PC-3 (cell line): ENCODE data around the gene COL9A1. TPM values are rescaled to one million over a fixed set of nuclear protein-coding genes. Genes with fewer than 3 reads are reported as not detected.
A peak's percentile ranks its signal among the peaks of the same experiment; 100 is the strongest.

Experiments used
- ATAC-seq: fragments of 200-7000 bp; cut with Tn5 transposase; 2 replicates; pipeline ENCODE4 v1.9.1; 2020; ENCODE audit warnings: mild to moderate bottlenecking, moderate library complexity
- BruUV-seq: library from RNA; stranded (reverse); fragments of 400-500 nt; replicated peaks from 2 replicates; lab custom pipeline; 2021; lab: Mats Ljungman, UMichigan
- CTCF ChIA-PET: fragments of 300-600 bp; sonication (Branson Sonifier 250); formaldehyde crosslinking; loops from one replicate; lab custom pipeline; 2022; ENCODE audit warnings: antibody characterized with exemption; lab: Charles Lee
- POLR2A ChIA-PET: fragments of 300-600 bp; sonication (Branson Sonifier 250); formaldehyde crosslinking; loops from one replicate; lab custom pipeline; 2022; ENCODE audit warnings: antibody characterized with exemption; ENCODE audit not compliant: unreplicated experiment; lab: Charles Lee
- DNase-seq: peaks from one replicate; pipeline ENCODE4 v3.0.0-alpha.2; 2015
- H2AFZ ChIP-seq: fragments of 300-600 bp; sonication (generic); 2 replicates; pipeline ENCODE4 v1.6.0; 2016; ENCODE audit warnings: antibody characterized with exemption, low read length
- H3F3A ChIP-seq: fragments of 300-600 bp; sonication (generic); one replicate; pipeline ENCODE4 v1.6.0; 2017; ENCODE audit warnings: antibody characterized with exemption, low read length, control low read depth, mild to moderate bottlenecking; ENCODE audit not compliant: unreplicated experiment
- H3K27ac ChIP-seq: fragments of 300-600 bp; sonication (generic); 2 replicates; pipeline ENCODE4 v1.5.1; 2016; ENCODE audit warnings: mild to moderate bottlenecking, low read length
- H3K27me3 ChIP-seq: fragments of 300-600 bp; sonication (generic); 2 replicates; pipeline ENCODE4 v1.6.1; 2016; ENCODE audit warnings: low read length, mixed read lengths
- H3K36me3 ChIP-seq: fragments of 300-600 bp; sonication (generic); 2 replicates; pipeline ENCODE4 v1.6.1; 2016; ENCODE audit warnings: low read depth, mixed run types, low read length, mixed read lengths
- H3K4me1 ChIP-seq: fragments of 300-600 bp; sonication (generic); 2 replicates; pipeline ENCODE4 v1.5.1; 2016; ENCODE audit warnings: low read length; ENCODE audit not compliant: insufficient read depth
- H3K4me2 ChIP-seq: fragments of 300-600 bp; sonication (generic); 2 replicates; pipeline ENCODE4 v1.6.0; 2016; ENCODE audit warnings: low read length
- H3K4me3 ChIP-seq: fragments of 300-600 bp; sonication (generic); 2 replicates; pipeline ENCODE4 v1.5.1; 2016; ENCODE audit warnings: mild to moderate bottlenecking, low read length, mixed read lengths
- H3K79me2 ChIP-seq: fragments of 300-600 bp; sonication (generic); 2 replicates; pipeline ENCODE4 v1.6.1; 2017; ENCODE audit warnings: low read length, mixed read lengths
- H3K9ac ChIP-seq: fragments of 300-600 bp; sonication (generic); 2 replicates; pipeline ENCODE4 v1.6.0; 2016; ENCODE audit warnings: mild to moderate bottlenecking, low read length
- H3K9me2 ChIP-seq: fragments of 300-600 bp; sonication (generic); replicated peaks from 2 replicates; pipeline ENCODE4 v1.6.1; 2016; ENCODE audit warnings: mixed run types, low read length, mixed read lengths
- H3K9me3 ChIP-seq: fragments of 300-600 bp; sonication (generic); 2 replicates; pipeline ENCODE4 v1.6.1; 2016; ENCODE audit warnings: low read length, mixed read lengths
- H4K20me1 ChIP-seq: fragments of 300-600 bp; sonication (generic); 2 replicates; pipeline ENCODE4 v1.6.1; 2016; ENCODE audit warnings: low read length, mixed read lengths
- EZH2 ChIP-seq: fragments of 300-600 bp; sonication (generic); IDR thresholded peaks from one replicate; pipeline ENCODE4 v1.6.1; 2017; ENCODE audit warnings: antibody characterized with exemption, mild to moderate bottlenecking, low read length; ENCODE audit not compliant: unreplicated experiment
- EZH2phosphoT487 ChIP-seq: fragments of 300-600 bp; sonication (generic); IDR thresholded peaks from 2 replicates; pipeline ENCODE4 v1.6.1; 2018; ENCODE audit warnings: mild to moderate bottlenecking, antibody characterized with exemption, low read length, borderline replicate concordance
- intact Hi-C: fragments of 100-400 bp; cut with micrococcal nuclease; formaldehyde crosslinking; loops from 2 replicates; pipeline ENCODE4 v1.9.0; 2023
- total RNA-seq: library from RNA; depleted of rRNA; stranded (reverse); fragments of >200 nt; gene quantifications from 2 replicates; pipeline ENCODE4 v1.2.3, GENCODE V29; 2014
- TF ChIP-seq, protein P1 (sequence below): fragments of 300-600 bp; sonication (generic); conservative IDR thresholded peaks from 2 replicates; pipeline ENCODE4 v1.5.1; 2017; ENCODE audit warnings: antibody characterized with exemption, low read depth, mild to moderate bottlenecking, low read length

Gene COL9A1
- total RNA-seq, 1 experiment from 2014 or later = not detected

DNA sequence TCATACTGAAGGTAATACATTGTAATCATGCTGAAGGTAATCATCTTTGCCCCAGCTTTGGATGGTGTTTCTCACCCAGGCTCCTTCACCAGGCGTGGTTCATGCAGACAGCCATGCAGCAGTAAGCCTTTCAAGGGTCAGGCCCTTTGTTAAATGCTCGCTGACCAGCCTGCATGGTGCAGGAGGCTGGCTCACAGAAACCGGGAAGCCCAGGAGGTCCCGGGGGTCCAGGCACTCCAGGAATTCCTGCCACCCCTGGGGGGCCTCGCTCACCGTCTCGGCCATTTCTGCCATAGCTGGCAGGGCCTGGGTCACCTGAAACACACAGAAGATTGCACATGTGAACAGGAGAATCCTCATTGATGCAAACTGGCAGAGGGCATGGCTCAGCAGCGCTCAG is 86.1 kb downstream of the COL9A1 start:
- Histone ChIP-seq H3F3A (no peaks in the 10 kb centered on the region), H3K4me2 (no peak overlapping the region), H3K36me3 (no peaks in the 10 kb centered on the region), H3K27me3 (peaks cover 28% of the 10 kb centered on the region), H3K4me1 (no peaks in the 10 kb centered on the region), H4K20me1 (no peaks in the 10 kb centered on the region; the same call in 1 of the 2 replicates), H3K79me2 (no peaks in the 10 kb centered on the region), H3K4me3 (no peak overlapping the region), H2AFZ (no peak overlapping the region), H3K9me2 (no peaks in the 10 kb centered on the region), H3K27ac (no peak overlapping the region), H3K9ac (no peak overlapping the region), H3K9me3 (no peaks in the 10 kb centered on the region)
- intact Hi-C loops = no loop called here
- TF ChIP-seq, protein P1, sequence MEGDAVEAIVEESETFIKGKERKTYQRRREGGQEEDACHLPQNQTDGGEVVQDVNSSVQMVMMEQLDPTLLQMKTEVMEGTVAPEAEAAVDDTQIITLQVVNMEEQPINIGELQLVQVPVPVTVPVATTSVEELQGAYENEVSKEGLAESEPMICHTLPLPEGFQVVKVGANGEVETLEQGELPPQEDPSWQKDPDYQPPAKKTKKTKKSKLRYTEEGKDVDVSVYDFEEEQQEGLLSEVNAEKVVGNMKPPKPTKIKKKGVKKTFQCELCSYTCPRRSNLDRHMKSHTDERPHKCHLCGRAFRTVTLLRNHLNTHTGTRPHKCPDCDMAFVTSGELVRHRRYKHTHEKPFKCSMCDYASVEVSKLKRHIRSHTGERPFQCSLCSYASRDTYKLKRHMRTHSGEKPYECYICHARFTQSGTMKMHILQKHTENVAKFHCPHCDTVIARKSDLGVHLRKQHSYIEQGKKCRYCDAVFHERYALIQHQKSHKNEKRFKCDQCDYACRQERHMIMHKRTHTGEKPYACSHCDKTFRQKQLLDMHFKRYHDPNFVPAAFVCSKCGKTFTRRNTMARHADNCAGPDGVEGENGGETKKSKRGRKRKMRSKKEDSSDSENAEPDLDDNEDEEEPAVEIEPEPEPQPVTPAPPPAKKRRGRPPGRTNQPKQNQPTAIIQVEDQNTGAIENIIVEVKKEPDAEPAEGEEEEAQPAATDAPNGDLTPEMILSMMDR = no peak
- no peak for TF ChIP-seq EZH2phosphoT487
- no peak for TF ChIP-seq EZH2
- BruUV-seq = no TSS peak
- DNase-seq = no peak
- ChIA-PET POLR2A (no interaction called here), CTCF (no interaction called here)
- ATAC-seq = no peak

GRCh38 chr6:70215460-70216108 is 87.3 kb downstream of the COL9A1 start:
- Histone ChIP-seq H2AFZ (no peak overlapping the region), H4K20me1 (no peaks in the 10 kb centered on the region; the same call in 1 of the 2 replicates), H3K9me3 (no peaks in the 10 kb centered on the region), H3K9ac (no peak overlapping the region), H3K9me2 (no peaks in the 10 kb centered on the region), H3K4me1 (no peaks in the 10 kb centered on the region), H3K27ac (no peak overlapping the region), H3K79me2 (no peaks in the 10 kb centered on the region), H3K4me3 (no peak overlapping the region), H3K4me2 (no peak overlapping the region), H3K36me3 (no peaks in the 10 kb centered on the region), H3F3A (no peaks in the 10 kb centered on the region), H3K27me3 (peaks cover 35% of the 10 kb centered on the region)
- no peak for ATAC-seq
- BruUV-seq = no TSS peak
- ChIA-PET POLR2A (no interaction called here), CTCF (no interaction called here)
- intact Hi-C loops = no loop called here
- DNase-seq = no peak
- TF ChIP-seq, protein P1 = no peak
- TF ChIP-seq EZH2phosphoT487 = no peak
- TF ChIP-seq EZH2 = no peak

DNA sequence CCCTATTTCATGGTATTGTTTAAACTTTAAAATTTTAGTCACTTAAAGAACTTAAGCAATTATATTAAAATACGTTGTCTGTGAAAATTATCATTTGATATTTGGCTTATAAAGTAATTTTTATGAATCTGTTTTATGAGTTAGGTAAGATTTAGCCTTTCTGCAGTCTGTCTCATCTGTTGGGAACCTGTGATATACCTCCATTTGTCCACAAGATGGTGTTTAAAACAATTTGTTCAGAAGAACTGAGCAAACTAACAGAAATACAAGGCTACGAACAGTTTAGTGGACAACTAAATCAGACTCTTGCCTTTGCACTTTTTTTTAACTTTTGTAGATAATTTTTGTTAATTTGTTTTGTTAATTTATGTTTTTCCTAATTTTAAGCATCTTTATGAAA is 92.4 kb downstream of the COL9A1 start:
- TF ChIP-seq, protein P1 = peak; percentile 44; the same call in 1 of the 2 replicates
- TF ChIP-seq EZH2phosphoT487 = no peak
- Histone ChIP-seq H3K9me2 (no peaks in the 10 kb centered on the region), H3K4me2 (no peak overlapping the region), H3K4me1 (no peaks in the 10 kb centered on the region), H3K9me3 (no peaks in the 10 kb centered on the region), H3F3A (no peaks in the 10 kb centered on the region), H3K4me3 (no peak overlapping the region), H3K27me3 (peaks cover 40% of the 10 kb centered on the region), H3K79me2 (no peaks in the 10 kb centered on the region), H3K27ac (no peak overlapping the region), H3K36me3 (no peaks in the 10 kb centered on the region), H3K9ac (no peak overlapping the region), H2AFZ (no peak overlapping the region), H4K20me1 (no peaks in the 10 kb centered on the region)
- intact Hi-C loops = loop anchor here (1.0 kb wide), 1 partner anchor 802 kb away; no protein-coding TSS in a partner anchor
- peak; percentile 46; the same call in 1 of the 2 replicates for ATAC-seq
- POLR2A ChIA-PET = no interaction called here
- BruUV-seq = no TSS peak
- CTCF ChIA-PET = no interaction called here
- peak; percentile 24 for DNase-seq
